Fibroblast of lung (primary cell): Measurements from ENCODE around the gene ANKRD13D. TPM values are rescaled to one million over a fixed set of nuclear protein-coding genes. Genes with fewer than 3 reads are reported as not detected.

ENCODE experiments used
- DNase-seq, 2 donors: peaks; one replicate each; pipeline versions ENCODE4 v3.0.0 to v3.0.0-alpha.2; 2010; ENCODE audit warnings: low read depth in 2 of 2
- H2AFZ ChIP-seq: 2 replicates; pipeline ENCODE4 v1.5.1; 2012; ENCODE audit warnings: low read length, control low read depth, inconsistent platforms
- H3K27ac ChIP-seq: 2 replicates; pipeline ENCODE4 v1.5.1; 2011; ENCODE audit warnings: low read length, control low read depth; ENCODE audit not compliant: insufficient read depth
- H3K27me3 ChIP-seq: 2 replicates; pipeline ENCODE4 v1.5.1; 2011; ENCODE audit warnings: mild to moderate bottlenecking, low read length; ENCODE audit not compliant: control insufficient read depth, insufficient read depth
- H3K36me3 ChIP-seq: 2 replicates; pipeline ENCODE4 v1.5.1; 2011; ENCODE audit warnings: low read length; ENCODE audit not compliant: control insufficient read depth, insufficient read depth
- H3K4me1 ChIP-seq: 2 replicates; pipeline ENCODE4 v1.5.1; 2011; ENCODE audit warnings: low read length; ENCODE audit not compliant: control insufficient read depth, insufficient read depth; ENCODE audit errors: extremely low read depth
- H3K4me2 ChIP-seq: 2 replicates; pipeline ENCODE4 v1.5.1; 2011; ENCODE audit warnings: low read length, control low read depth; ENCODE audit not compliant: insufficient read depth; ENCODE audit errors: extremely low read depth
- H3K4me3 ChIP-seq, 4 experiments: fragments of 200-600 bp in 1 of 4; sonication (generic) in 1 of 4; replicated peaks in 1 of 4; 2 replicates each; pipeline ENCODE4 v1.5.1; 2011 to 2016; ENCODE audit warnings: low read length in 4 of 4, low read depth in 3 of 4, mild to moderate bottlenecking in 3 of 4, control low read depth in 2 of 4, inconsistent platforms in 1 of 4, mixed read lengths in 1 of 4; ENCODE audit not compliant: insufficient read depth in 1 of 4; ENCODE audit errors: control extremely low read depth in 1 of 4
- H3K79me2 ChIP-seq: 2 replicates; pipeline ENCODE4 v1.5.1; 2012; ENCODE audit warnings: mild to moderate bottlenecking, low read length, inconsistent platforms; ENCODE audit not compliant: control insufficient read depth, insufficient read depth
- H3K9ac ChIP-seq: 2 replicates; pipeline ENCODE4 v1.5.1; 2011; ENCODE audit warnings: mild to moderate bottlenecking, low read length, control low read depth; ENCODE audit not compliant: insufficient read depth
- H3K9me3 ChIP-seq: 2 replicates; pipeline ENCODE4 v1.5.1; 2012; ENCODE audit warnings: low read depth, low read length; ENCODE audit not compliant: control insufficient read depth, insufficient read depth
- H4K20me1 ChIP-seq: 2 replicates; pipeline ENCODE4 v1.5.1; 2011; ENCODE audit warnings: low read length; ENCODE audit not compliant: control insufficient read depth, insufficient read depth; ENCODE audit errors: extremely low read depth
- EZH2 ChIP-seq: IDR thresholded peaks from 2 replicates; pipeline ENCODE4 v1.5.1; 2012; ENCODE audit warnings: low read length, control low read depth, mild to moderate bottlenecking; ENCODE audit errors: missing control alignments
- polyA plus RNA-seq, 2 donors: library from polyadenylated mRNA; depleted of rRNA in 1 of 2; stranded (reverse) in 1 of 2; unstranded in 1 of 2; fragments of >200 nt; gene quantifications; 2 replicates each; pipeline ENCODE4 v1.2.1, GENCODE V29; 2011 to 2012; ENCODE audit warnings: missing spikeins in 1 of 2
- total RNA-seq: library from RNA; depleted of rRNA; stranded (reverse); fragments of >200 nt; gene quantifications from 2 replicates; pipeline ENCODE4 v1.2.1, GENCODE V29; 2014
- TF ChIP-seq, protein P1 (sequence below), 2 donors: IDR thresholded peaks in 1 of 2; conservative IDR thresholded peaks in 1 of 2; 1 replicate in 1 of 2; 2 replicates in 1 of 2; pipeline ENCODE4 v1.5.1; 2011 to 2012; ENCODE audit warnings: low read length in 2 of 2, control low read depth in 1 of 2, inconsistent platforms in 1 of 2, low read depth in 1 of 2, mild to moderate bottlenecking in 1 of 2

Gene ANKRD13D
- total and polyA plus RNA-seq, 2 donors (not counting 1 experiment from before 2014, with no cell fraction given): 11.5 to 45.4 TPM

GRCh38 chr11:67337257-67337656 lies 48.2 kb downstream of the ANKRD13D start:
- Histone ChIP-seq H3K9me3 (no peaks in the 10 kb centered on the region), H3K27me3 (no peaks in the 10 kb centered on the region), H3K4me1 (no peaks in the 10 kb centered on the region), H3K9ac (no peak overlapping the region), H3K4me2 (no peak overlapping the region), H3K4me3 (no peak overlapping the region), H3K36me3 (no peaks in the 10 kb centered on the region), H4K20me1 (no peaks in the 10 kb centered on the region), H3K79me2 (no peaks in the 10 kb centered on the region), H2AFZ (no peak overlapping the region), H3K27ac (no peak overlapping the region)
- no peak for DNase-seq
- TF ChIP-seq EZH2: no peak

- peaks cover 6% of the 10 kb centered on the region for H3K4me1 ChIP-seq
- no peak overlapping the region for H3K9ac ChIP-seq
- no peaks in the 10 kb centered on the region for H3K79me2 ChIP-seq
- TF ChIP-seq EZH2: no peak
- TF ChIP-seq, protein P1, sequence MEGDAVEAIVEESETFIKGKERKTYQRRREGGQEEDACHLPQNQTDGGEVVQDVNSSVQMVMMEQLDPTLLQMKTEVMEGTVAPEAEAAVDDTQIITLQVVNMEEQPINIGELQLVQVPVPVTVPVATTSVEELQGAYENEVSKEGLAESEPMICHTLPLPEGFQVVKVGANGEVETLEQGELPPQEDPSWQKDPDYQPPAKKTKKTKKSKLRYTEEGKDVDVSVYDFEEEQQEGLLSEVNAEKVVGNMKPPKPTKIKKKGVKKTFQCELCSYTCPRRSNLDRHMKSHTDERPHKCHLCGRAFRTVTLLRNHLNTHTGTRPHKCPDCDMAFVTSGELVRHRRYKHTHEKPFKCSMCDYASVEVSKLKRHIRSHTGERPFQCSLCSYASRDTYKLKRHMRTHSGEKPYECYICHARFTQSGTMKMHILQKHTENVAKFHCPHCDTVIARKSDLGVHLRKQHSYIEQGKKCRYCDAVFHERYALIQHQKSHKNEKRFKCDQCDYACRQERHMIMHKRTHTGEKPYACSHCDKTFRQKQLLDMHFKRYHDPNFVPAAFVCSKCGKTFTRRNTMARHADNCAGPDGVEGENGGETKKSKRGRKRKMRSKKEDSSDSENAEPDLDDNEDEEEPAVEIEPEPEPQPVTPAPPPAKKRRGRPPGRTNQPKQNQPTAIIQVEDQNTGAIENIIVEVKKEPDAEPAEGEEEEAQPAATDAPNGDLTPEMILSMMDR (conservative IDR thresholded peaks at IDR 0.05 in 1 of 2, IDR thresholded peaks at IDR 0.05 in 1 of 2; ENCODE audit: low read depth in 1 of 2, low read length in 2 of 2): no peak
- no peaks in the 10 kb centered on the region for H4K20me1 ChIP-seq
- no peak for DNase-seq
- H3K4me2 ChIP-seq: no peak overlapping the region
- H3K4me3 ChIP-seq: no peak overlapping the region
- no peaks in the 10 kb centered on the region for H3K9me3 ChIP-seq
- H3K36me3 ChIP-seq: no peaks in the 10 kb centered on the region
- H3K27me3 ChIP-seq: no peaks in the 10 kb centered on the region
- no peak overlapping the region for H2AFZ ChIP-seq
- no peak overlapping the region for H3K27ac ChIP-seq
Observed at GRCh38 chr11:67344264-67344663, 55.2 kb downstream of the ANKRD13D start.

GRCh38 chr11:67345247-67345919 lies 56.3 kb downstream of the ANKRD13D start:
- Histone ChIP-seq H3K4me2 (no peak overlapping the region), H3K4me1 (peaks cover 6% of the 10 kb centered on the region), H3K27me3 (no peaks in the 10 kb centered on the region), H3K36me3 (no peaks in the 10 kb centered on the region), H3K79me2 (no peaks in the 10 kb centered on the region), H2AFZ (no peak overlapping the region), H4K20me1 (no peaks in the 10 kb centered on the region), H3K9ac (no peak overlapping the region), H3K4me3 (no peak overlapping the region), H3K27ac (no peak overlapping the region), H3K9me3 (no peaks in the 10 kb centered on the region)
- DNase-seq: no peak
- TF ChIP-seq, protein P1 (conservative IDR thresholded peaks at IDR 0.05 in 1 of 2, IDR thresholded peaks at IDR 0.05 in 1 of 2; ENCODE audit: low read depth in 1 of 2, low read length in 2 of 2): no peak
- TF ChIP-seq EZH2: no peak
